ENCODE measurements around the gene PPFIA4.

GRCh38 chr1:203057911-203058675, 31.8 kb downstream of the PPFIA4 start:
- TF ChIP-seq MYC (IDR thresholded peaks at IDR 0.05; ENCODE audit: low read depth, low read length): no peak
- no peak for TF ChIP-seq CTCF (IDR thresholded peaks at IDR 0.05; ENCODE audit: extremely low read depth in 1 of 2, insufficient read depth in 1 of 2, low read depth in 1 of 2, low read length in 2 of 2)
- no peak for TF ChIP-seq POLR2AphosphoS5 (IDR thresholded peaks at IDR 0.05; ENCODE audit: insufficient read depth, low read depth, low read length)
- TF ChIP-seq POLR2A (IDR thresholded peaks at IDR 0.05; ENCODE audit: low read depth, low read length): no peak
- no peak for TF ChIP-seq FOS (IDR thresholded peaks at IDR 0.05; ENCODE audit: borderline replicate concordance, insufficient read depth, low read length)
- TF ChIP-seq, protein P1, sequence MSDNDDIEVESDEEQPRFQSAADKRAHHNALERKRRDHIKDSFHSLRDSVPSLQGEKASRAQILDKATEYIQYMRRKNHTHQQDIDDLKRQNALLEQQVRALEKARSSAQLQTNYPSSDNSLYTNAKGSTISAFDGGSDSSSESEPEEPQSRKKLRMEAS (IDR thresholded peaks at IDR 0.05; ENCODE audit: insufficient read depth, insufficient read length): no peak

Data from endothelial cell of umbilical vein (primary cell).